KMS-11 (cell line): ENCODE results near the gene MDN1.
"Not testable (repeated sequence)": the region's sequence is repeated elsewhere in the genome, so short reads cannot be mapped to it uniquely, and the experiment has no call there.

Experiments used
- H2AFZ ChIP-seq: fragments of 200-600 bp; sonication (generic); 2 replicates; pipeline ENCODE4 v1.6.1; 2016; ENCODE audit warnings: antibody characterized with exemption, mixed run types, low read depth
- H3K27ac ChIP-seq: fragments of 200-600 bp; sonication (generic); 2 replicates; pipeline ENCODE4 v1.6.1; 2016; ENCODE audit warnings: mild to moderate bottlenecking, mixed run types
- H3K27me3 ChIP-seq: fragments of 200-600 bp; sonication (generic); 2 replicates; pipeline ENCODE4 v1.6.1; 2017; ENCODE audit warnings: mild to moderate bottlenecking, low read depth, mixed run types, moderate library complexity; ENCODE audit not compliant: insufficient read depth
- H3K36me3 ChIP-seq: fragments of 200-600 bp; sonication (generic); 2 replicates; pipeline ENCODE4 v1.6.1; 2017; ENCODE audit warnings: mild to moderate bottlenecking, mixed run types; ENCODE audit not compliant: insufficient read depth
- H3K4me1 ChIP-seq: fragments of 200-600 bp; sonication (generic); 2 replicates; pipeline ENCODE4 v1.6.1; 2016; ENCODE audit warnings: mild to moderate bottlenecking, low read depth, mixed run types; ENCODE audit not compliant: poor library complexity, severe bottlenecking
- H3K4me2 ChIP-seq: fragments of 200-600 bp; sonication (generic); 2 replicates; pipeline ENCODE4 v1.7.0; 2016; ENCODE audit warnings: mild to moderate bottlenecking, mixed run types
- H3K4me3 ChIP-seq: fragments of 200-600 bp; sonication (generic); IDR thresholded peaks from 2 replicates; pipeline ENCODE4 v1.6.1; 2017; ENCODE audit warnings: low read depth, low read length, mixed read lengths; ENCODE audit not compliant: insufficient read depth
- H3K79me2 ChIP-seq: fragments of 200-600 bp; sonication (generic); 2 replicates; pipeline ENCODE4 v1.6.1; 2016; ENCODE audit warnings: low read depth, mixed run types; ENCODE audit not compliant: insufficient read depth
- H3K9ac ChIP-seq: fragments of 200-600 bp; sonication (generic); 2 replicates; pipeline ENCODE4 v1.6.1; 2016; ENCODE audit warnings: mild to moderate bottlenecking, mixed run types
- H4K20me1 ChIP-seq: fragments of 200-600 bp; sonication (generic); 2 replicates; pipeline ENCODE4 v1.6.1; 2016; ENCODE audit warnings: mild to moderate bottlenecking, mixed run types; ENCODE audit not compliant: insufficient read depth
- CTCF ChIP-seq: fragments of 200-600 bp; sonication (generic); conservative IDR thresholded peaks from 2 replicates; pipeline ENCODE4 v1.6.1; 2017; ENCODE audit warnings: low read depth, mild to moderate bottlenecking, antibody characterized with exemption, low read length, moderate library complexity, mixed read lengths

Gene MDN1

GRCh38 chr6:89859744-89860143 is 40.1 kb upstream of the MDN1 start:
- Histone ChIP-seq H3K36me3 (peaks cover 3% of the 10 kb centered on the region; the same call in 1 of the 2 replicates), H4K20me1 (no peaks in the 10 kb centered on the region), H3K9ac (no peak overlapping the region), H3K27me3 (no peaks in the 10 kb centered on the region), H3K4me3 (no peak overlapping the region), H2AFZ (no peak overlapping the region), H3K4me2 (no peak overlapping the region), H3K79me2 (no peaks in the 10 kb centered on the region), H3K4me1 (no peaks in the 10 kb centered on the region), H3K27ac (no peak overlapping the region)
- no peak for TF ChIP-seq CTCF

- no peak overlapping the region for H3K4me2 ChIP-seq
- H3K27ac ChIP-seq: no peak overlapping the region
- H4K20me1 ChIP-seq: no peaks in the 10 kb centered on the region
- no peak for TF ChIP-seq CTCF
- no peaks in the 10 kb centered on the region for H3K79me2 ChIP-seq
- no peaks in the 10 kb centered on the region for H3K4me1 ChIP-seq
- H2AFZ ChIP-seq: no peak overlapping the region
- no peaks in the 10 kb centered on the region for H3K27me3 ChIP-seq
- H3K9ac ChIP-seq: no peak overlapping the region
- no peak overlapping the region for H3K4me3 ChIP-seq
- no peaks in the 10 kb centered on the region; the same call in 1 of the 2 replicates for H3K36me3 ChIP-seq
Observed at GRCh38 chr6:89858041-89858440, 38.4 kb upstream of the MDN1 start.

GRCh38 chr6:89853068-89853467 is 33.5 kb upstream of the MDN1 start:
- Histone ChIP-seq H3K4me1 (no peaks in the 10 kb centered on the region), H3K4me3 (no peak overlapping the region), H3K79me2 (no peaks in the 10 kb centered on the region), H4K20me1 (no peaks in the 10 kb centered on the region), H3K27me3 (no peaks in the 10 kb centered on the region), H3K36me3 (no peaks in the 10 kb centered on the region), H3K9ac (no peak overlapping the region), H3K4me2 (no peak overlapping the region), H3K27ac (no peak overlapping the region), H2AFZ (no peak overlapping the region)
- no peak for TF ChIP-seq CTCF

- not testable (repeated sequence) for H3K4me3 ChIP-seq, H3K79me2 ChIP-seq, H2AFZ ChIP-seq, H3K27me3 ChIP-seq, H3K36me3 ChIP-seq, H4K20me1 ChIP-seq, H3K4me1 ChIP-seq, H3K9ac ChIP-seq, H3K4me2 ChIP-seq, H3K27ac ChIP-seq
Observed at GRCh38 chr6:89847513-89847912, 27.9 kb upstream of the MDN1 start.

GRCh38 chr6:89843070-89843469 is 23.5 kb upstream of the MDN1 start:
- Histone ChIP-seq H3K9ac (no peak overlapping the region), H3K4me2 (no peak overlapping the region), H3K27ac (no peak overlapping the region), H3K27me3 (no peaks in the 10 kb centered on the region), H3K4me3 (no peak overlapping the region), H3K36me3 (no peaks in the 10 kb centered on the region), H4K20me1 (no peaks in the 10 kb centered on the region), H2AFZ (no peak overlapping the region), H3K4me1 (no peaks in the 10 kb centered on the region), H3K79me2 (peaks cover 6% of the 10 kb centered on the region; the same call in 1 of the 2 replicates)
- no peak for TF ChIP-seq CTCF
